GM19025 (cell line): Measurements from ENCODE around the gene RNF31.
A peak's percentile ranks its signal among the peaks of the same experiment; 100 is the strongest.

Source experiments
- ATAC-seq: cut with Tn5 transposase; IDR thresholded peaks from one replicate; pipeline ENCODE4 v1.9.1; 2021; ENCODE audit warnings: mild to moderate bottlenecking, low read depth, moderate library complexity; ENCODE audit not compliant: unreplicated experiment

Gene RNF31

DNA sequence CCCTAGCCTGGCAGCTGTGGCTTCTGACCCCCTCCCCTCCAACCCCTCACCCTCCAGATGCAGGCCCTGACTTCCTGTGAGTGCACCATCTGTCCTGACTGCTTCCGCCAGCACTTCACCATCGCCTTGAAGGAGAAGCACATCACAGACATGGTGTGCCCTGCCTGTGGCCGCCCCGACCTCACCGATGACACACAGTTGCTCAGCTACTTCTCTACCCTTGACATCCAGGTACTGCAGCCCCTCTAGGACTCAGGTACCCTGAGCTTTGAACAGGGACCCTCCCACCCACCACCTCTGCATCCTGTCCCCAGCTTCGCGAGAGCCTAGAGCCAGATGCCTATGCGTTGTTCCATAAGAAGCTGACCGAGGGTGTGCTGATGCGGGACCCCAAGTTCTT, 7.8 kb downstream of the RNF31 start:
- ATAC-seq = no peak

GRCh38 chr14:24156840-24157239, 9.5 kb downstream of the RNF31 start:
- no peak for ATAC-seq

DNA sequence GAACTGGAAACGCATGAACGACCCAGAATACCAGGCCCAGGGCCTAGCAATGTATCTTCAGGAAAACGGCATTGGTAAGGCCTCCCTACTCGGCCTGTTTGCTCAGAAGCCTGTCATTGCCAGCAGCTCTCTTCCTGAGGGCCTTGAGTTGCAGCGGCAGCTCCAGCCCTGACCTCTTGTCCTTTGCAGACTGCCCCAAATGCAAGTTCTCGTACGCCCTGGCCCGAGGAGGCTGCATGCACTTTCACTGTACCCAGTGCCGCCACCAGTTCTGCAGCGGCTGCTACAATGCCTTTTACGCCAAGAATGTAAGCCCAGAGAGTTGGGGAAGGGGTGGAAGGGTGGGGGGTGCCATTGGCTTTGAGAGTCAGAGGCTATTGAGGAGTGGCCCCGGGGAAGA, 10.0 kb downstream of the RNF31 start:
- ATAC-seq = no peak

- no peak for ATAC-seq
These were observed 12.6 kb downstream of the RNF31 start for GRCh38 chr14:24159777-24160498.

DNA sequence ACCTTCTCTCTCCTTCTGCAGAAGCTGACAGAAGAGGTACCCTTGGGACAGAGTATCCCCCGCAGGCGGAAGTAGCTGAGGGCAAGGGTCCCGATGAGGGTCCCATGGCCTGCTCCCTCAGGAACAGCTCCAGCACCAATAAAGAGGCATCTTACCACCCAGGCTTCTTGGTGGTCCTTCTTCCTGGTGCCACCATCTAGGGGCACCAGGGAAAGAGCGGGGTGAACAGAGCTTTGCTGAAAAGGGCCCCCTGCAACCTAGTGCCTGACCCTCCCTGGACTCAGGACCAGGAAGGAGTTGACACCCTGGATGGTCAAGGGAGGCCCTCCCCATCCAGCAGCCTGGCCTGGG, 13.2 kb downstream of the RNF31 start:
- ATAC-seq = no peak

DNA sequence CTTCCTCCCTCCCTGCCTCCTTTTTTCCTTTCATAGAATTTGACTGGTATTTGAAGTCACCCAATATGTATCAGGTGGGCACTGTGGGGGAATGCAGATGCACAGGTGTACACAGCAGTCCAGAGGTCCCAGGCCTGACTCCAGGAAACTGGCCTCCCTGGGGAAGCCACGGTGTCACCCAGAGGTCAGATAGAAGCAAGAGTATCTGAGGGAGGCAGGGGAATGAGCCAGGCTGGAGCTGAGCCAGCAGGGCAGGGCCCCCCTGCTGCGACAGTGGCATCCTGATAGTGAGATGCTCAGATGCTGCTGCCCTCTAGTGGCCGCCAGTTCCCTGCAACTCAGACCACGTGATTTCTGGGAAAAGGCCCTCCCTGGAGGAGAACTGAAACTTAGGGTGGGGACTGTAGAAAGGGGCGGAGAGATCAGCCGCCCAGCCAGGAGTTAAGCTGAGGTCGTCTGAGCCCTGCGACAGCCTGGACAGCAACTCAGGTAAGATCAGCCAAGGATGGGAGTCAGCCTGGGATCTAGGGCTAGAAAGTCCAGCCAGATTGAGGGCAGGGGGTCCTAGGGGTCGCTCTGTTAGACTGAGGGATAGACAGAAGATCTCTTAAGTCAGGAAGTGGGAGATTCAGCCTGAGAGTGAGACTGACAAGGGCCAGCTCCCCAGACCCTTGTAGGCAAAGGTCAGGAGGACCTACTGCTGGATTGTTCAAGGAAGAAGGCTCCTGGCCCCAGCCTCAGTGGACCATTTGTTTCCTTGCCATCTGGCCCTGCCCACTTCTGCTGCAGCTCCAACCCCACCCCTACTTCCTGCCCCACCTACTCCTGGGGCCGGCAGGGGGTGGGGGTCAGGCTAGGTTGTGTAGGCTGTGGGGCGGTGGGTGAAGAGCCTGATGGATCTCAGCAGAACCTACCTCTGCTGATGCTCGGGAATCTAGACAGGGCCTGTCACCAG, 13.8 kb downstream of the RNF31 start, which contains the start of gene IRF9:
Gene IRF9, plus strand, starts transcription at position 416 of the 955 bp plus-strand sequence. CDS start 880 bp downstream, outside the sequence.
- peak; percentile 82 for ATAC-seq

DNA sequence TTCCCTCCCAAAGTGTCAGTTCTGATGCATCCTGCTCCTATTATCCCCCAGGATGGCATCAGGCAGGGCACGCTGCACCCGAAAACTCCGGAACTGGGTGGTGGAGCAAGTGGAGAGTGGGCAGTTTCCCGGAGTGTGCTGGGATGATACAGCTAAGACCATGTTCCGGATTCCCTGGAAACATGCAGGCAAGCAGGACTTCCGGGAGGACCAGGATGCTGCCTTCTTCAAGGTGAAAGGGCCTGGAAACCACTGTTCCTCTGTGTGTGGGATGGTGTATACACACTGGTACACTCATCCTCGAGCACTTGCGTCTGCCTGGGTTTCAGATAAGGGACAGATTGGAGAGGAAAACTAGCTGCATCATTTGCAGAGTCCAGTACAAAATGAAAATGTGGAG, 14.8 kb downstream of the RNF31 start:
- no peak for ATAC-seq

GRCh38 chr14:24164518-24164991, 17.3 kb downstream of the RNF31 start:
- ATAC-seq = no peak

DNA sequence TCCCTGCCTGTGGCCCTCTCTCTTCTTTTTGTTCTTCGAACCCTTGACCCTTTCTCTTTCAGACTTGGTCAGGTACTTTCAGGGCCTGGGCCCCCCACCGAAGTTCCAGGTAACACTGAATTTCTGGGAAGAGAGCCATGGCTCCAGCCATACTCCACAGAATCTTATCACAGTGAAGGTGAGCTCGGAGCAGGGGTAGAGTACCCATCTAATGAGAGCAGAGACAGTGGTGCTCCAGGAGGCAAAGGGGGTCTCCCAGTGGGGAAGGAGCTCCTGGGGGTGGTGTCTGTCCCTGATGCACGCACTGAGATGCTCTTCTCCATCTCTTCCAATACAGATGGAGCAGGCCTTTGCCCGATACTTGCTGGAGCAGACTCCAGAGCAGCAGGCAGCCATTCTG, 18.5 kb downstream of the RNF31 start:
- ATAC-seq = no peak

- no peak for ATAC-seq
These were observed 20.3 kb downstream of the RNF31 start for GRCh38 chr14:24167469-24168114.

DNA sequence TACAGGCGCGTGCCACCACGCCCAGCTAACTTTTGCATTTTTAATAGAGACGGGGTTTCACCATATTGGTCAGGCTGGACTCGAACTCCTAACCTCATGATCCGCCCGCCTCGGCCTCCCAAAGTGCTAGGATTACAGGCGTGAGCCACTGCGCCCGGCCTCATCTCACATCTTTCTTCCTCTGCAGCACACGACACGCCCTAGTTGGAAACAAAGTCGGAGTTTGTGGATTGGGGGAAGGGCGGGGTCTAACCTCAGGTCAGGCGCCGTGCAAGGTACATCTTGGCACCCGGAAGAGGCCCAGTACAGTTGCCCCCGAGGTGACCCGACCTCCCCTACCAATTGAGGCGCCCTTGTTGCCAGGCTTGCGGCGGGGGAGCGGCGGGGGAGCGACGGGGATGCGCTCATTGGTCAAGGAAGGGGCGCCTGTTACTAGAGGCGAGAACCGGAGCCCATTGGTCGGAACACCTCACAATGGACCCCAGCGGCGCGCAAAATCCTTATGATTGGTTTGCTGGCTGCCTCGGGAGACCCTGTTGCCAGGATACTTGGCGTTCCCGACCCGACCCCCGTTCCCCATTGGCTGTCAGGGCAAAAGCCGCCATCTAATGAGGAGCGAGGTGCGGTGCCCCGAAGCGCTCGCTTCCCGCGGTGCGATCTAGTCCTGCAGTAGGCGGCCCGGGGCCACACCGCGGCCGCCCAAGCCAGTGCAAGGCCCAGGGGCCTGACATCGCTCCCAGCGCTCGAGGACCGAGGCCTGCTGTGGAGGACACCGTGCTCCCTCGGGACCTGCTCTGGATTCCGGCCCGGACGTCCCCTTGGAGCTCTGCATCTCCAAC, 24.3 kb downstream of the RNF31 start, which contains the start of gene REC8:
Gene REC8, plus strand, starts transcription at position 659 of the 839 bp plus-strand sequence. CDS start 473 bp downstream, outside the sequence.
- peak; percentile 72 for ATAC-seq

DNA sequence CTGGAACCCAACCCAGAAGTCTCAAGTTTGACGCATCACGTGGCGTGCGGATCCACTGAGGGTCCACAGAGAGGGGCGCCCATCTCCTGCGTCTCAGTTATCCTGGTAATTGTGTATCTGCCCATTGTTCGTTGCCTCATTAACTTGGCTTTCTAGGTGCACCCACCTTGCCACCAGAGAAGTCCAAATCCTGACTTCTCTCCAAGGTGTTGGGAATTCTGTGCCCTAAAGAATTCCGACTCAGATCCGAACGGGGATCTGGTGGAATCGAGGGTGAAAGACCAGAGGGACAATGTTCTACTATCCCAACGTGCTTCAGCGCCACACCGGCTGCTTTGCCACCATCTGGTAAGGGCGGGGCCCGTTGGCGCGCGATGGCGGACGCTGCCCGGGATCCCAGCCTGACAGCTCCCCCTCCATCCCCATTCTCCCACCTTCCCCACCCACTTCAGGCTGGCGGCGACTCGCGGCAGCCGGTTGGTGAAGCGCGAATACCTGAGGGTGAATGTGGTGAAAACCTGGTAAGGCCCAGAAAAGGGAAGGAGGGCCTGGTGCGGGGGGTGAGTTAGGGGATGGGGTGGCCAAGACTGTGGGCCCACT, 25.1 kb downstream of the RNF31 start:
- no peak for ATAC-seq

GRCh38 chr14:24172871-24173281, 25.6 kb downstream of the RNF31 start:
- ATAC-seq = no peak

- ATAC-seq = no peak
These were observed 29.3 kb downstream of the RNF31 start for GRCh38 chr14:24176599-24176998.

DNA sequence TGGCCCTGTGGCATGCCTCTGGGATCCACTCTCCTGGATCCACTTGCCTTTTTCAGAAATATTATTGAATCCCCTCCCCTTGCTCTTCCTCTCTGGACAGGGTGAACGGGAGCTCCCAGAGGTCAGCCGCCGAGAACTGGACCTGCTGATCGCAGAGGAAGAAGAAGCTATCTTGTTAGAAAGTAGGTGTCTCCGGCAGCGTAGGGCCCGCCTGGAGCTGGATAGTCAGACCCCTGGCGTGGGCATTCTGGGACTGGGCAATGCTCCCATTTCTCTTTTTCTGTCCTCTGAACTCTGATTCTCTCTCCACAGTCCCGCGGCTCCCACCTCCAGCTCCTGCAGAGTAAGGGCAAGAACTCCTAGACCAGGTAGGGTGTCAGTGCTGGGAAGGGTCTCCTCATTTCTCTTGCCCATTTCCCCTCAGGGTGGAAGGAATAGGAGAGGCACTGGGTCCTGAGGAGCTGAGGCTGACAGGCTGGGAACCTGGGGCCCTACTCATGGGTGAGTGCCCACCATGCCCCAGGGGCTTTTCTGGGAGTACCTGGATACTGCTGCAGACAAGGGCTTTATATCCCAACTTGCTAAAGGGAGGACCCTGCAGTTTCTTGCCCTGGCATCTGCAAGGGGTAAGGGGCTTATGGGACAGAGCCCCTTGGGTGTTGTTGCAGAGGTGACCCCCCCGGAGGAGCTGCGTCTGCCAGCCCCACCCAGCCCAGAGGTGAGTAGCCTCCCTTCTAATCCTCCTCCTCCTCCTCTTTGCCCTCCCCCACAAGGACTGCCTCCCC, 29.9 kb downstream of the RNF31 start:
- ATAC-seq = no peak

DNA sequence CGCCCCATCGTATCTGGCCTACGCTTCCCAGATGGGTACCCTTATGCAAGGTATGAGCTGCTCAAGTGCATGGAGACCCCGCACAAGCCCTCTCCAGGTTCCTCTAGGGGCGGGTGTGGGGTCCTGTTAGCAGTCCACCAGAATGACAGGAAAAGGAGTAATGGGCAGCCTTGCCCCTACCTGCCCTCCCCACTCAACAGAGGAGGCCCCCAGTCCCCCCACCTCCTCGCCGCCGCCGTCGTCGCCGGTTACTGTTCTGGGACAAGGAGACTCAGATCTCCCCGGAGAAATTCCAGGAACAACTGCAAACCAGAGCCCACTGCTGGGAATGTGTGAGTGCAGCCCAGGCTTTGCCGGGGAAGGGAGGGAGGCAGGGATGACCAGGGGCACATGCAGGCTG, 30.6 kb downstream of the RNF31 start:
- ATAC-seq = no peak

GRCh38 chr14:24178399-24179178, 31.3 kb downstream of the RNF31 start:
- ATAC-seq = no peak
